Measurements from ENCODE around the gene NFATC1. TPM values are rescaled to one million over a fixed set of nuclear protein-coding genes. Genes with fewer than 3 reads are reported as not detected.
A peak's percentile ranks its signal among the peaks of the same experiment; 100 is the strongest.

The NFATC1 gene
- total RNA-seq, 1 donor from 2014 or later = 16.6 TPM

DNA sequence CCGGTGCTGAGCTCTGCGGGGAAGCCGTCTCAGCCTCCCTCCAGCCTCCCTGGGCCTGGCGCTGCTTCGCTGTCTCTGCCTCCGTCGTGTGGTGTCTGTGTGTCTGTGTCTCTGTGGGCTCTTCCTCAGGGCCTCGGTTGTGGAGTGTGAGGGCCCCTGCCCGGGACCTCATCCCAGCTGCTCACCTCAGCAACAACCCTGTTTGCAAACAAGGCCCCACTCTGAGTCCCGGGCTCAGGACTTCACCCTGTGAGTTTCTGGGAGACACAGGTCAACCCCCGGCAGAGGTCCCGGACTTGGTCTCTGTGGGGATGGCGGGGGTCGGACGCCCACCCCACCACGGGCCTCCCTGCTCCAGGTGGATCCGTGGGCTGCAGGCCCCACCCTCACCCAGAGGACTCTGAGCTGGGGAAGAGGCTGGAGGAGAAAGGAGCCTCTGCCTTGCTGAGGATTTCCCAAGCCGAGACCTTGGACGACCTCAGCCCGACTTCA is 156.5 kb downstream of the NFATC1 start:
- no peak for ATAC-seq

DNA sequence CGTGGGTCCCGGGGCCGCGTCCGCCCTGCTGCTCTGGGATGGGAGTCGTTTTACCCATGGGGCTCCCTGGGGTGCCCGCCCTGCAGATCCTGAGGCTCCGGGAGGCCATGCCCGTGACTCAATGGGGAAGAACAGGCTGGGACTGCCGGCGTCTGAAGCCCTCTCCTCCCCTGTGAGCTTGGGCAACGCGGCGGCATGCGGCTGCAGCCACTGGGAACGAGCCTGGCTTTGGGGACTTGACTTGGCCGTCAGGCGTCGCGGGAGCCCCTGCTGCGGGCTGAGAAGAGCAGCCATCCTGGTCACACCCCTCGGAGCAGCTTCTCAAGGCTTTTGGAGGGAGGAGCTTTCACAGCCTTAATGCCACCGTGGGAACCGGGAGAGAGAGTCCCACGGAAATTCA is 157.0 kb downstream of the NFATC1 start:
- Histone ChIP-seq H3K9me3 (no peaks in the 10 kb centered on the region), H3K36me3 (no peaks in the 10 kb centered on the region), H3K27ac (no peak overlapping the region), H3K4me3 (no peak overlapping the region), H3K27me3 (peaks cover 6% of the 10 kb centered on the region), H3K4me1 (no peaks in the 10 kb centered on the region)
- TF ChIP-seq, protein P1, sequence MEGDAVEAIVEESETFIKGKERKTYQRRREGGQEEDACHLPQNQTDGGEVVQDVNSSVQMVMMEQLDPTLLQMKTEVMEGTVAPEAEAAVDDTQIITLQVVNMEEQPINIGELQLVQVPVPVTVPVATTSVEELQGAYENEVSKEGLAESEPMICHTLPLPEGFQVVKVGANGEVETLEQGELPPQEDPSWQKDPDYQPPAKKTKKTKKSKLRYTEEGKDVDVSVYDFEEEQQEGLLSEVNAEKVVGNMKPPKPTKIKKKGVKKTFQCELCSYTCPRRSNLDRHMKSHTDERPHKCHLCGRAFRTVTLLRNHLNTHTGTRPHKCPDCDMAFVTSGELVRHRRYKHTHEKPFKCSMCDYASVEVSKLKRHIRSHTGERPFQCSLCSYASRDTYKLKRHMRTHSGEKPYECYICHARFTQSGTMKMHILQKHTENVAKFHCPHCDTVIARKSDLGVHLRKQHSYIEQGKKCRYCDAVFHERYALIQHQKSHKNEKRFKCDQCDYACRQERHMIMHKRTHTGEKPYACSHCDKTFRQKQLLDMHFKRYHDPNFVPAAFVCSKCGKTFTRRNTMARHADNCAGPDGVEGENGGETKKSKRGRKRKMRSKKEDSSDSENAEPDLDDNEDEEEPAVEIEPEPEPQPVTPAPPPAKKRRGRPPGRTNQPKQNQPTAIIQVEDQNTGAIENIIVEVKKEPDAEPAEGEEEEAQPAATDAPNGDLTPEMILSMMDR (IDR thresholded peaks at IDR 0.05) = no peak
- ATAC-seq = no peak
- intact Hi-C loops (cut with DNase I) = no loop called here
- peak; percentile 52 for DNase-seq

More for the DNA sequence above, 156.5 kb downstream of the NFATC1 start:
- H3K4me3 ChIP-seq = no peak overlapping the region
- intact Hi-C loops (cut with DNase I) = no loop called here
- no peaks in the 10 kb centered on the region for H3K9me3 ChIP-seq
- H3K36me3 ChIP-seq = no peaks in the 10 kb centered on the region
- no peaks in the 10 kb centered on the region for H3K4me1 ChIP-seq
- H3K27ac ChIP-seq = no peak overlapping the region
- TF ChIP-seq, protein P1 (IDR thresholded peaks at IDR 0.05) = no peak
- DNase-seq = no peak
- H3K27me3 ChIP-seq = peaks cover 11% of the 10 kb centered on the region

DNA sequence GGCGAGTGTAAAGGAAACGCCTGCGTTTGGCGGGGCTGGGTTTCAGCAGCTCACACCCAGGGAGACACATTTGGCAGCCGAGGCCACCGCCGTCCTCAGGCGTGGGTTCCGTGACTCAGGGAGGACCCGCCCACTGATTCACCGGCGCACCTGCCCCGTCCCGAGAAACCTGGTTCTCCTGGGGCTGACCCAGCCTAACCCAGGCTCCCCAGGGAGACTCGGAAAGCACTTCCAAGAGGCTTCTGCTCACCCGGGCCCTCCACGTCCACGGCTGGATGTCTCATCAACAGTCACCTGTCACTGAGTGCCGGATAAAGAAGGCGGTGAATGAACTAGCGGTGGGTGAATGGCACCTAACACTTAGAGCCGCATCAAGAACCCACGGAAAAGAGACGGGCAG is 157.4 kb downstream of the NFATC1 start:
- peaks cover 2% of the 10 kb centered on the region for H3K27me3 ChIP-seq
- intact Hi-C loops (cut with DNase I) = no loop called here
- TF ChIP-seq, protein P1 (IDR thresholded peaks at IDR 0.05) = no peak
- DNase-seq (peak; percentile 44), ATAC-seq (no peak)
- H3K9me3 ChIP-seq = no peaks in the 10 kb centered on the region
- no peak overlapping the region for H3K27ac ChIP-seq
- H3K4me1 ChIP-seq = no peaks in the 10 kb centered on the region
- no peaks in the 10 kb centered on the region for H3K36me3 ChIP-seq
- H3K4me3 ChIP-seq = no peak overlapping the region

DNA sequence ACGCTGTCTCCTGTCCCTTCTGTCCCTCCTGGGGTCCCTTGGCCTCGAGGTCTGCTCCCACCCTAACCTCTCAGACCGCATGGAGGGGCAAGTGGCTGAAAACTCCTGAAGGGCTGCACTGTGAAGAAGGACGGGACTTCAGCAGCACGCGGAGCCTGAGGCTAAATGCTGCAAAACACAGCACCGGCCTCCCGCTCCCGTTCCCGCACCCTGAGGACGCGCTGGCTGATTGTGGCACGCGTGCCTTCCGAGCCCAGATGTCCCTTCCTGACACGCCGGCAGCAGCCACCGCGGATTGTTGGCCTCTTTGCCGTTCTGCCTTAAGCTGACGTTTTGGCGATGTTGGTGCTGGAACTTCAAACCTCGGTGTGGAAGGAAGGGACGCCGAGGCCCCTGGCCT is 158.0 kb downstream of the NFATC1 start:
- Histone ChIP-seq H3K36me3 (no peaks in the 10 kb centered on the region), H3K4me1 (no peaks in the 10 kb centered on the region), H3K27ac (no peak overlapping the region), H3K9me3 (no peaks in the 10 kb centered on the region), H3K4me3 (no peak overlapping the region), H3K27me3 (no peaks in the 10 kb centered on the region)
- TF ChIP-seq, protein P1 (IDR thresholded peaks at IDR 0.05) = no peak
- no peak for ATAC-seq
- peak; percentile 50 for DNase-seq
- intact Hi-C loops (cut with DNase I) = no loop called here

DNA sequence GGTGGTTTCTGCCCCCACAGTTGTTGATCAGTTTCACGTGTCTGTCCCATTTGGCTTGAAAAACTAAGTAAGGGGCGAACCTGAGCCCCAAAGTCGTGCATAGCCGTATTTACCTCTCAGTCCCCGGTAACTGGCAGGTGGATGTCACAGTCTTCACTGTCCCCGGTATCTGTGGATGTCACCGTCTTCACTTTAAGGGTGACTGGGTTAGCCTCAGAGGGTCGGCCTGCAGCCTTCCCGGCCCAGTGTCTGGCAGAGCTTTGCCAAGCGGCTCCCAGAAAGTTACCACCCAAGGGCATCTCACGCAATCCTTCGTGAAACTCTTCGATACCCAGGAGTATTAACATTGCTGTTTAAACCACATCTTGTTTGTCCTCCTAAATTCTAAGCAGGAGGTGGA is 158.6 kb downstream of the NFATC1 start:
- ATAC-seq (no peak), DNase-seq (no peak)
- H3K4me3 ChIP-seq = no peak overlapping the region

More for the DNA sequence above, 158.6 kb downstream of the NFATC1 start:
- H3K36me3 ChIP-seq = no peaks in the 10 kb centered on the region
- H3K9me3 ChIP-seq = no peaks in the 10 kb centered on the region
- TF ChIP-seq, protein P1 (IDR thresholded peaks at IDR 0.05) = no peak
- H3K4me1 ChIP-seq = no peaks in the 10 kb centered on the region
- no peaks in the 10 kb centered on the region for H3K27me3 ChIP-seq
- H3K27ac ChIP-seq = no peak overlapping the region
- intact Hi-C loops (cut with DNase I) = no loop called here
